ENCODE data around the gene UAP1L1. TPM values are rescaled to one million over a fixed set of nuclear protein-coding genes. Genes with fewer than 3 reads are reported as not detected.
"Not testable (repeated sequence)": the region's sequence is repeated elsewhere in the genome, so short reads cannot be mapped to it uniquely, and the experiment has no call there.

Gene UAP1L1
- total RNA-seq, 2 donors from 2014 or later: 2.6 to 4.5 TPM

- no peak overlapping the region for H3K4me3 ChIP-seq (ENCODE audit: low read length)
- H3K27ac ChIP-seq (ENCODE audit: low read depth, low read length): no peak overlapping the region
- H3K27me3 Mint-ChIP-seq (ENCODE audit: insufficient read depth): peaks cover 2% of the 10 kb centered on the region
- no peak overlapping the region for H3K9ac ChIP-seq (ENCODE audit: extremely low read depth, low read length, poor library complexity, severe bottlenecking)
- H3K4me3 Mint-ChIP-seq: no peak overlapping the region
- no peaks in the 10 kb centered on the region for H3K4me1 Mint-ChIP-seq
- no peaks in the 10 kb centered on the region for H3K9me3 Mint-ChIP-seq
- WGBS, 2 experiments (ENCODE audit: insufficient coverage in 1 of 2, insufficient read length in 1 of 2): 81 to 91% methylated on average over 13 to 15 of the region's 15 CpGs
- H3K4me1 ChIP-seq (ENCODE audit: control insufficient read depth, insufficient read depth, low read length): no peaks in the 10 kb centered on the region
- H3K36me3 Mint-ChIP-seq (ENCODE audit: low read depth): peaks cover 2% of the 10 kb centered on the region
- H3K27ac Mint-ChIP-seq: no peak overlapping the region
- H3K36me3 ChIP-seq (ENCODE audit: control insufficient read depth, insufficient read depth, low read length): no peaks in the 10 kb centered on the region
- no peaks in the 10 kb centered on the region for H3K9me3 ChIP-seq (ENCODE audit: control insufficient read depth, low read length)
- no peak for DNase-seq
- no peak for TF ChIP-seq CTCF (conservative IDR thresholded peaks at IDR 0.05)
- no peaks in the 10 kb centered on the region for H3K27me3 ChIP-seq (ENCODE audit: control insufficient read depth, insufficient read depth, low read length, poor library complexity, severe bottlenecking)
Observed at GRCh38 chr9:137062384-137062783, 14.9 kb upstream of the UAP1L1 start.

- H3K9me3 Mint-ChIP-seq; H3K4me1 Mint-ChIP-seq; DNase-seq; H3K27me3 Mint-ChIP-seq (ENCODE audit: insufficient read depth); H3K27ac Mint-ChIP-seq; H3K4me3 ChIP-seq (ENCODE audit: low read length); H3K9ac ChIP-seq (ENCODE audit: extremely low read depth, low read length, poor library complexity, severe bottlenecking); H3K27ac ChIP-seq (ENCODE audit: low read depth, low read length); H3K27me3 ChIP-seq (ENCODE audit: control insufficient read depth, insufficient read depth, low read length, poor library complexity, severe bottlenecking); H3K9me3 ChIP-seq (ENCODE audit: control insufficient read depth, low read length); H3K4me3 Mint-ChIP-seq; H3K36me3 ChIP-seq (ENCODE audit: control insufficient read depth, insufficient read depth, low read length); H3K4me1 ChIP-seq (ENCODE audit: control insufficient read depth, insufficient read depth, low read length); H3K36me3 Mint-ChIP-seq (ENCODE audit: low read depth): not testable (repeated sequence)
- 90 to 97% methylated on average over 2 to 5 of the region's 9 CpGs for WGBS, 2 experiments (ENCODE audit: insufficient coverage in 1 of 2, insufficient read length in 1 of 2)
Observed at GRCh38 chr9:137062798-137063197, 14.5 kb upstream of the UAP1L1 start.

GRCh38 chr9:137063311-137064026, 13.8 kb upstream of the UAP1L1 start:
- H3K9ac ChIP-seq (ENCODE audit: extremely low read depth, low read length, poor library complexity, severe bottlenecking): no peak overlapping the region
- no peak for DNase-seq
- WGBS, 2 experiments (ENCODE audit: insufficient coverage in 1 of 2, insufficient read length in 1 of 2): 90 to 92% methylated on average over 7 to 26 of the region's 26 CpGs
- H3K4me3 Mint-ChIP-seq: no peak overlapping the region
- peaks cover 2% of the 10 kb centered on the region for H3K36me3 Mint-ChIP-seq (ENCODE audit: low read depth)
- peaks cover 7% of the 10 kb centered on the region for H3K4me1 Mint-ChIP-seq
- no peak overlapping the region for H3K27ac Mint-ChIP-seq
- H3K4me1 ChIP-seq (ENCODE audit: control insufficient read depth, insufficient read depth, low read length): no peaks in the 10 kb centered on the region
- no peaks in the 10 kb centered on the region for H3K9me3 Mint-ChIP-seq
- TF ChIP-seq CTCF (conservative IDR thresholded peaks at IDR 0.05): no peak
- no peaks in the 10 kb centered on the region for H3K27me3 ChIP-seq (ENCODE audit: control insufficient read depth, insufficient read depth, low read length, poor library complexity, severe bottlenecking)
- no peaks in the 10 kb centered on the region for H3K36me3 ChIP-seq (ENCODE audit: control insufficient read depth, insufficient read depth, low read length)
- H3K27ac ChIP-seq (ENCODE audit: low read depth, low read length): no peak overlapping the region
- no peaks in the 10 kb centered on the region for H3K27me3 Mint-ChIP-seq (ENCODE audit: insufficient read depth)
- H3K4me3 ChIP-seq (ENCODE audit: low read length): no peak overlapping the region
- no peaks in the 10 kb centered on the region for H3K9me3 ChIP-seq (ENCODE audit: control insufficient read depth, low read length)
